Stimulated activated CD8-positive, alpha-beta memory T cell treated with anti-CD3 and anti-CD28 coated beads, Interleukin-12 subunit alpha, Interleukin-12 subunit beta, amount 100 ng/mL, for 24 hours (primary cell): ENCODE data around the gene RFT1.

Source experiments
- DNase-seq: peaks from one replicate; pipeline ENCODE4 v3.0.0-alpha.2; 2020; ENCODE audit errors: extremely low read depth

The RFT1 gene

GRCh38 chr3:53150247-53151085 is 20.2 kb upstream of the RFT1 start:
- no peak for DNase-seq

DNA sequence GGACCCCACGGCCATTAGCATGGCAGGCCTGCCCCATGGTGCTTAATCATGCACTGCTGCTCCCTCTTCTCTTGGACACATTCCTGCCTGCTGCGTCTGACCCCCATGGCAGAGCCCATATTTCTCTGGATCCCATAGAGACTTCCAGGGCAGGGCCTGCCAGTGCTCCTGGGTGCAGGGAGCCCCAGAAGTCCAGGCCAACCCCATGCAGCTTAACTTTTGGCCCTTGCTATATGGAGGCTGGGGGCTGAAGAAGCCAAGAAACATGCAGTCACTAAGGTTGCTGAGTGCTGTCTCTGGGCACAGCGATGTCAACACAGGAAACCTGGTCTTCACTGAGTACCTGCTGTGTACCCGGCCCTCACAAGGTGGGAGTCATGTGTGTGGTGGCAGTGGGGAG is 19.5 kb upstream of the RFT1 start:
- DNase-seq, result no peak

DNA sequence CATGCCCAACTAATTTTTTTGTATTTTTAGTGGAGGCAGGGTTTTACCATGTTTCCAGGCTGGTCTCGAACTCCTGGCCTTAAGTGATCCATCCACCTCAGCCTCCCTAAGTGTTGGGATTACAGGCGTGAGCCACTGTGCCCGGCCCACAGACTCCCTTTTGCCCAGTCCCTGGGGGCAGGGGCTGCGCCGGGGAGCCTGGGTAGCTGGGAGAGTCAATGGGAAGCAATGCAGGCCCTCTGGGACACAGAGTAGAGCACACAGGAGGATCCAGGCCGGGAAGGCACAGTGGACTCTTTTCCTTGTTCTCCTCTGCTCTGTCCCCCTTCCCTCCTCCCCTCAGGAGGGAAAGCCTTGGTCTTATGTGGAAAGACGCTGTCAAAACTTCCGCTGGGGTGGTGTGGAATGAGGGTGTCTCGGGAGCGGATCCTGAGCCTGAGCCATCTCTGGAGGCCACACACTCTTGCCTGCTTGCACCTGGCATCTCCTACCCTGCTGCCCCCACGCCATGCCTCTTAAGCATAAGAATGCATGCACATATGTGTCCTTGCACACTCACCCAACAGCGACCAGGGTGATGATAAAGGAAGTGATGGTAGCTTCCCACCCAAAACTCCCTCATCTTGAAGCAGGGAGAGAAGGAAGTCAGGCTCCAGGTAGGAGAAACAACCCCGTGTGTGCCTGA is 18.9 kb upstream of the RFT1 start:
- no peak for DNase-seq

GRCh38 chr3:53147903-53148400 is 17.7 kb upstream of the RFT1 start:
- no peak for DNase-seq

GRCh38 chr3:53147151-53147902 is 17.1 kb upstream of the RFT1 start:
- DNase-seq, result no peak

DNA sequence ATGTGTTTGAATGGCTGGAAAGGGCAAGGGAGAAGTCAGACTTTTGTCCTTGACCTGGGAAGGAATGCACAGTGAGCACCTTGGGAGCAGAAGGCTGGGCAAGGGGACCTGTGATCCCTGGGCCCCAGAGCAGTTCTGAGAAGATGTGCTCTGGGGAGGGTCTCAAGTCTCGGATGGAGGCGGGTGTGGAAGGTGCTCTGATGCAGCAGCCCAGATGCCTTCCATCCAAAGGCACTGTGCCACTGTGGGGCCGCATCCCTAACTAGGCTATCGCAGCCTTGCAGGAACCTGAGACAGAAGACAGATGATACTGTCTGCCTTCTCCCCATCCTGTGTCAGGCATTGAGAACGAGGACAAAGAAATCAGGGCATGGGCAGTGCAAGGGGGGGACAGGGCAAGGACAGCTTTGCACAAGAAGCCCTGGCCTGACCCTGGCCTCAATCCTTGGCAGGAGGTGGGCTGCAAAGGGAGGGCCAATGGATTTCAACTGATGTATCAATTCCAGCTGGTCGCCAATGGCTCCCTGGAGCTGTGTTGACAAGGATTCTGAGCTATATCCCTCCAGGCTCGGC is 16.2 kb upstream of the RFT1 start:
- no peak for DNase-seq

DNA sequence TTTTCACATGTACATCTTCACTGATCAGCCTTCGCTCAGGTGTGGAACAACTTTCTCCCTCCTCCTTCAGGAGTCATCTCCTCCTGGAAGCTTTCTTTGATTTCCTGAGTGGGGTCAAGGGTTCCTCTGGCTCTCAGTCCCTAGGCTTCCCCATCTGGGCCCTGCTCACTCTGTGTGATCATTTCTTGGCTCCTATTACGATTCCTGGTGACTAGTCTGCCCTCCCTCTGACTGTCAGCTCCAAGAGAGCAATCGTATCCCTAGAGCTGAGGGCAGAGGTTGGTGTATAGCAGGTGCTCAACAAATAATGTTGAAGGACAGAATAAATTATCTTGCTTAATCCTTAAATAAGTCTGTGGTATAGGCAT is 15.5 kb upstream of the RFT1 start:
- DNase-seq, result no peak

DNA sequence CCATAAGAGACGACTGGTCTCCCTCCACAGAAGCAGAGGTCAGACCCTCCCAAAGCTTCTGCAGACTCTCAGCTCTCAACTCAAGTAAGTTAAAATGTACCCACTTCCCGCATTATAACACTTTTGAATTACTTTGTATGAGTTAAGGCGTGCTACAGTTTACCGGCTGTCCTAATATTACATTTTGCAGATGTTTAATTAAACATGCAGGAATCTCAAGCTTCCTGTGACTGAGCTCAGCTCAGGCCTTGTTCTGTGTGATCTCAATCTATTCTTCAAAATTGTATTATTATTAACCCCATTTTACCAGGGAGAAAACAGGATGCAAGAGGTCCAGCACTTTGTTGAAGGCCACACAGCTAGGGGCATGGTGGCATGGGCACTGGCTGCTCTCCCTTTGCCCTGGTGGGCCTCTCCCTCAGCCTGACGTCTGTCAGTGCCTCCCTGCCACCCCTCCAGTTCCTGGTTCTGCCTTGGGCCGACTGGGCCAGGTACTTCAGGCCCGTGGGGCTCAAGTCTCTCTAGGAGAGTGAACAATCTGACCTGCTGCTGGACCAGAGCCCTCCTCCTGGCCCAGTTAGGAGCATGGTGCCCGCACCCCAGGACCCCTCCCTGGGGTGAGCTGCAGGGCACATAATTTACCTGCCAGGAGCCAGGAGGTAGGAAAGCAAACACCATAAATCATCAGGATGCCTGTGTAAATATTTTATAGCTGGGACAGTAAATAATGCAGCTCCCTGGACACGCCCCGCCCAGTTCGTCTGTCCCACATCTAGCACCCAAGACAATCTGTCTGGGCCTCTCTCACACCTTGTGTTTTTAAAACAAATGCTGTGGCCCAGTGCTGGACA is 14.9 kb upstream of the RFT1 start:
- DNase-seq, result no peak

GRCh38 chr3:53144446-53144845 is 14.2 kb upstream of the RFT1 start:
- DNase-seq, result no peak

GRCh38 chr3:53142986-53143385 is 12.8 kb upstream of the RFT1 start:
- no peak for DNase-seq

DNA sequence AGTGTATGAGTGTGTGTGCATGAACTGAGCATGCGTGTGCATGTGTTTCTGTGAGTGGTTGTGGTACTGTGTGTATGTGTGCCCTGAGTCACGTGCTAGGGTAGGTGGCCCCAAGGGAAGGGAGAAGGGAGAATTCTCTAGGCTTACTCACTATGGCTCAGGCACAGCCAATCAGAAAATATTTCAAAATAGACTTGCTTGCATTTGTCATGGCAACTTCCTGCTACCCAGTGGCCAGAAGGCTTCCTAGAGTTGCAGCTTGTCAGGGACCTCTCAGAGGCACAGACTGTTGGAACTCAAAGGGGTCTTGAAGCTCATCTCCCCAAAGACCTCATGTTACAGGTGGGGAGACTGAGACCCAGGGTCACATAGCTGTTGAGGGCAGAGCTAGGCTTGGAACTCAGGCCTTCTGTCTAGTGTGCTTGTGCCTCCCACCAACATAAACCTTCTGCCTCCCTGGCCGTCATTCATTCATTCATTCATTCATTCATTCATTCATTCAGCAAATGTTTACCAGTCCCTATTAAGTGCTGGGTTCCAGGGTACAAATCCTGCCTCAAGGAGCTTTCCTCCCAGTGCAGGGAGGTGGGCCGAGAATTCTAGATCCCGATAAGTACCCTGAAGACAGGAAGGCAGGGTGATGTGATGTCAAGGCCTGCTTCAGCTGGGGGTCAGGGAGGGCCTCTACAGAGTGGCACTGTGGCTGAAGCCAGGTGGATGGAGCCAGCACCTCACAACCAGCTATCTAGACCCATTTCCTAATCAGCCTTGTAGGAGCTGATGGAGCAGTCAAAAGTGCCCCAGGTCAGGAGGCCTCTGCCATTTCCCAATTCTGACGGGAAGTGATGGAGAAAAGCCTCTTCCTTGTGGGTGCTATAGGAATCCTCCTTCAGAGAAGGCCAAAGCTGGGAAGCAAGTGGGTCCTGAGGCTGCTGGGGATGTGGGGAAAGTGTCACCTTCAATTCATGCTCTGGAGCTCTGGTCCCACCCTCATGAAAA is 10.9 kb upstream of the RFT1 start:
- DNase-seq, result no peak

DNA sequence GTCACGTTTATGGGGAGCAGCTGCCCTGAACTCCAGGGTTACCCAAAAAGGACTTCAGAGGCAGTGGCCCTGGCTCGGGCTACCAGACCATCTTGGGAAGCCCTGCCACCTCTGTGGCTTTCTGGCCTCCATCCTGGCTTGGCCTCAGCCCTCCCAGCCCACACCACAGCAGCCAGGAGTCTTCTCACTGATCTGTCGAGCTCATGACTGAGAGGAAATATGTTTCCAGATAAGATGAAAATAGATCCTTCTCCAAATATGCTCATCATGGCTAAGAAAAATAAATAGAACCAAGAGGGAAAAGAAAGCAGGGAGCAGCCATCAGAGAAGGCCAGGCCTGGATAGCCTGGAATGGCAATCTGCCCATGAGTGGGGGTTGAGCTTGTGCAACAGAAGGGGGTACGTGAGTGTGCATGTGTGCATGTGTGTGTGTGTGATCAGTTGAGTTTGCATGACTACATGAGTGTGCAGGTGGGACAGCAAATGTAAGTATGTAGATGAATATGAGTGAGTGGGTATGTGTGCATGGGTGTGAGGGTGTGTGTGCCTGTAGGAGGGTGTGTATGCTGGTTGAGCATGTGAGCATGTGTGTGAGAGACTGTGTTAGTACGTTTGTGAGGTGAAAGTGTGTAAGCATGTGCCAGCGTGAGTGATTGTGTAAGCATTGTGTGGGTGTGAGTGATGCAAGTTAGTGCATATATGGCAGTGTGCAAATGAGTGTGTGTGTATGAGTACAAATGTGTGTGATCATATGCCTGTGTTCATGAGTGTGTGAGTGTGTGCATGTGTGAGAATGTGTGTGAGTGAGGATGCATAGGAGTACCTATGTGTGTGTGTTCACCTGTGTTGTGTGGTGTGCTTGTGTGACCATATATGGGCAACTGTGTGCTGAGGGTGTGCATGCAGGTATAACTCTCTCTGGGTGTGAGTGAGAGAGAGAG is 9.9 kb upstream of the RFT1 start:
- DNase-seq, result no peak

DNA sequence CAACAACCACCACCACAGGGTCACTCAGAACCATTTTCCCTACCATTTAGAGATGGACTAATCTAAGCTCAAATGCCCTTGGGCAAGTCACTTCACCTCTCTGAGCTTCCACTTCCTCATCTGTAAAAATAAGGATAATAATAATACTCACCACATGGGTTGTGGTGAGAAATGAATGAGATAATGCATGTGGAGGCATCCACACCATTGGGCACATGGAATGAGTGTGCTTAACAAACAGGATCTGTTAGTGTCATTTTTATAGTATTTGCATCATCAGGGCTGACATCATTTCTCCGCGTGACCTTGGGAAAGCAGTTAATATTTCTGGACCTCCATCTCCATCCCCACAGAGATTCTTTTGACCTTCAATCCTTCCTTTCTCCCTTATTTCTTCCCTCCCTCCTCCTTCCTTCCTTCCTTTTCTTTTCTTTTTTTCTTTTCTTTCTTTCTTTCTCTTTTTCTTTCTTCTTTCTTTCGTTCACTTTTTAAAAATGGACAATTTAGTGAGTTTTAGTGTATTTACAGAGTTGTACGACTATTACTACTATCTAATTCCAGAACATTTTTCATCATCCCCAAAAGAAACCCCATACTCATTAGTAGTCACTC is 7.7 kb upstream of the RFT1 start:
- no peak for DNase-seq

DNA sequence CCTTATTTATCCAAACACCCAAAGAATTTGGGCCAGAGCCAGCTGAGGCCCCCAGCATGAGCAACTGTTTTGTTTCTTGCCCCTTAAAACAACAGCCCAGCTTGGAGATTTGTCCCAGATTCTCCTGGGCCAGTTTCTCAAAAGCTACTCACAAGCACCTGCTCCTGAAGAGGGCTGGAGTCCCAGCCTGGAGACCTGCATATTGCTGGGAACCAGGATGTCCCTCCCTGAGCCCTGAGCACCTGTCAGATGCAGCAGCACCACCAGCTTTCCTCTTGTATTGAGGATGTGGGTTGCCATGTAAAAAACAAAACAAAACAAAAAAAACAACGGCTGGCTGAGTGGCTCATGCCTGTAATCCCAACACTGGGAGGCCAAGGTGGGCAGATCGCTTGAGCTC is 7.0 kb upstream of the RFT1 start:
- DNase-seq, result no peak

DNA sequence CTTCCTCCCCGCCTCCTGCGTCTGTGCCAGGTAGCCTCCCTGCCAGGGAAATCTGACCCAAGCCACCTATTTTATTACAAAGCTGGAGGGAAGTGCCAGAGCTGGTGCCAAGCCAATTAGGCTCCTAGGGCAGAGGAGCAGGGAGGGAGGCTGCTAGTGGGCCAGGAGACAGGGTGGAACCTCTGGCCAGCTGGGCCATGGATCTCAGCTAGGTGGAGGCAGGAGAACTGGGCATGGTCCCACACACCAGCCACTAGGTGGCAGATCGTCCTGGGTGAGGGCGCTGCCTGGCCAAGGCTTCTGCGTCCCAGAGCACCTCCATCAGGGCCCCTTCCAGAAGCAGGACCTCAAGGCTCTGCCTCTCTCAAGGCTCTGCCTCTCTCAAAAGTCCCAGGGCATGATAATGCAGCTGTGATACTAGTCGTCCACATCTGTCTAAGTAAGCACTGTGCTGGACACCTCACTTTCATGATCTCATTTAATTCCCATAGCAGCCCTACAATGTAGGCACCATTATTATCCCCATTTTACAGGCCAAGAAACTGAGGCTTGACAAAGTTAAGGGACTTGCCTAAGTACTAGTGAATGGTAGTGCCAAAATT is 4.5 kb upstream of the RFT1 start:
- peak; percentile 32 for DNase-seq

- no peak for DNase-seq
These were observed 2.1 kb upstream of the RFT1 start for GRCh38 chr3:53132347-53132746.

DNA sequence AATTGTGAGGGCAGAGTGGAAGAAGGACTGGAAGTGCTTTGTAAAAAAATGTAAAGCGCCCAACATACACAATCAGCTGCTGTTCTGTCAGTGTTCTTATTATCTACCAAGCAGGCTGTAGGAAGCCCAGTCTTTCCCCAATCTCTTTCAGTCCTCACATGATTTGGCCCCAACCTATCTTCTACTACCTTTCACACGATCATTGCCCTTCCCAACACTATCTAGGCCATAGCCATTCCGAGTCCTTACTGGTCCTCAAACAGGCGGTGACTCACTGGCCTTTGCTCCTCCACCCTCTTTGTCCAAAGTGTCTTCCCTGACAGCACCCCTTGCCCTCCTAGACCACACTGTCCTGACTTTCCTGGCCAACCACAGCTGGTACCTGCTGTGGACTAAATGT is 861 bp upstream of the RFT1 start:
- no peak for DNase-seq

DNA sequence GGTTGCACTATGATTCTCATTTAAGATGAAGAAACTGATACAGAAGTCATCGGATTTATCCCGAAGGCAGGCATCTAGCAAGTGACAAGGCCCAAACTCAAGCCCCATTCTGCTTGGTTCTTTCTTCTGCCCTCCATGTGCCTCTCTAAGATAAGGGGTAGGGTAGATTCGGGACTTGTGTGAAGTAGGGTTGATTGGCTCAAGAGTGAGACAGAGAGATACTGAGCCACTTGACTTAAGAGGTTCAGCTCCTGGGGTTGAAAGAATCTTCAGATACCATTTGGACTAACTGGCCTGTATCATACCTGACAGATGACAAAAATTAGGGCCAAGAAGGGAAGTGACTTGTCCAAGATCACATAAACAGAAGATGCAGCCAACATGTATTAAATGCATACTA is 891 bp downstream of the RFT1 start:
- DNase-seq, result no peak
